GM18858 (cell line): ENCODE results near the gene KCMF1.
A peak's percentile ranks its signal among the peaks of the same experiment; 100 is the strongest.

Source experiments
- ATAC-seq: cut with Tn5 transposase; IDR thresholded peaks from one replicate; pipeline ENCODE4 v1.9.1; 2021; ENCODE audit not compliant: unreplicated experiment

KCMF1 gene

DNA sequence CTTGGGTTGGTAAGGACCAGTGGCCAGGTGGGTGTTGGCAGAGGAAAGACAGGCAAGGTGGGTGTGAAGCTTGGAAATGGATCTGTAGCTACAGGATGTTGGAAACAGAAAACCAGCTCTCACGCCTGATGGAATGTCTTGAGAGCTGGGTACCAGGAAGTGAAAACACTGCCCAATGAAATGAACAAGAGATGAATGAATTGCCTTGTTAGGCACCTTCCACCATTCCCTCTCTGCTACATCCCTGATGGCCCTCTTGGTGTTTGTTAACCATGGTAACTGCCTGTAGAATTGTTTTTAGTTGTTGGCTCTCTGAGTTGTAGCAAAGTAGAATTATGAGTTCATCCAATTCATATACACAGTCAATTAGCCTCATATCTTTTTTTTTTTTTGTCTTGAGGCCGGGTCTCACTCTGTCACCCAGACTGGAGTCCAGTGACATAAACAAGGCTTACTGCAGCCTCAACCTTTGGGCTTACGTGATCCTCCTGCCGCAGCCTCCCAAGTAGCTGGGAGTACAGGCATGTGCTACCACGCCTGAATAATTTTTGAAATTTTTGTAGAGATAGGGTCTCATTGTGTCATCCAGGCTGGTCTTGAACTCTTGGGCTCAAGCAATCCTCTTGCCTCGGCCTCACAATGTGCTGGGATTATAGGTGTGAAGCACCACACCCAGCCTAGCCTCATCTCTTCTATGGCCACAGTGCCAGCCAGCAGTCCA is 9.5 kb downstream of the KCMF1 start:
- ATAC-seq: no peak

DNA sequence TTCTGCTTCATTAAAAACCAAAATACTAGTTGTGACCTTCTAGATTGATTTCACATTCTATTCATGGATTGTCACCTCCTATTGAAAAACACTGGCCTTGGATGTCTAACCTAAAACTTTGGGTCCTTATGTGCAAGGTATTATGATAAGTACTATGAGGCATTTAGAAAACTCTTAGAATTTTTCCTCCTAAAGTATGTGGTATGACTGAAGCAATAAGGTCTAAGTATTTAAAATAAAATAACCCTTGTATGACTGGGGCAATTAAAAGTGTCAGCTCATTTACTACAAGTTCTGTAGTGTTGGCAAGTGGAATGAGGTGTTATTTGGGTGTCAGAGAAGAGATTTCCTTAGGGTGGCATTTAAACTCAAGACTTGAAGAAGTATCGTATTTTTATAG is 15.1 kb downstream of the KCMF1 start:
- no peak for ATAC-seq

DNA sequence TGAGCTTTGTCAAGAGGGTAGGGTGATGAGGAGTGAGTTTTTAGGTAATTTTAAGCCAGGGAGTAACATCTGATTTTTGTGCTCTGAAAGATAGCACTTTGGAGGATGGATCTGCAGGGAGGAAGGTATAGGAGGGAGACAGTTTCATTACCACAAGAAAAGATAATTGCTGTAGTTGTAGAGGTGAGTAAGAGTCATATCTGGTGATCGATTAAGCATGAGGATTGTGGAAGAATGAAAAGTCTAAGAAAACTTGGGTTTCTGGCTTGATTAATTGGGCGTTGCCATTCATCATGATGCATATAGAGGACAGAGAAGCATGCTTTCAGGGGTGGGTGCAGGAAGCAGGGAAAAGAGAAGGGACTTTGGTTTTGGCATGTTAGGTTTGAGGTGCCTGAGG is 18.5 kb downstream of the KCMF1 start:
- no peak for ATAC-seq

DNA sequence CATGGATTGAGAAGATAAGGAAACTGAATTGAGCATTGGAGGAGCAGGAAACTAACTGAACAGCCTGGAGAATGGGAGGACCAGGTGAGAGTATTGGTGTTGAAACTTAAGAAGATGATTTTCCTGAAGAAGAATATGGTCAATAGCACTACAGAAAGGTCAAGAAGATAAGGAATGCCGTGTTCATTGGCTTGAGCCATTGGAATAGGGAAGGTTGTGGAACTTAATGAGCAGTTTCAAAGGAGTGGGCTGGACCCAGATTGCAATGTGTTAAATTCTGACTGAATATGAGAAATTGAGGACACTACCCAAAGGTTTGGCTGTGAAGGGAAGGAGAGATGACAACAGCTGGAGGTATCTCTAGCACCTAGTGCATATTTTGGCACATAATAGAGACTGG is 19.0 kb downstream of the KCMF1 start:
- ATAC-seq: no peak

DNA sequence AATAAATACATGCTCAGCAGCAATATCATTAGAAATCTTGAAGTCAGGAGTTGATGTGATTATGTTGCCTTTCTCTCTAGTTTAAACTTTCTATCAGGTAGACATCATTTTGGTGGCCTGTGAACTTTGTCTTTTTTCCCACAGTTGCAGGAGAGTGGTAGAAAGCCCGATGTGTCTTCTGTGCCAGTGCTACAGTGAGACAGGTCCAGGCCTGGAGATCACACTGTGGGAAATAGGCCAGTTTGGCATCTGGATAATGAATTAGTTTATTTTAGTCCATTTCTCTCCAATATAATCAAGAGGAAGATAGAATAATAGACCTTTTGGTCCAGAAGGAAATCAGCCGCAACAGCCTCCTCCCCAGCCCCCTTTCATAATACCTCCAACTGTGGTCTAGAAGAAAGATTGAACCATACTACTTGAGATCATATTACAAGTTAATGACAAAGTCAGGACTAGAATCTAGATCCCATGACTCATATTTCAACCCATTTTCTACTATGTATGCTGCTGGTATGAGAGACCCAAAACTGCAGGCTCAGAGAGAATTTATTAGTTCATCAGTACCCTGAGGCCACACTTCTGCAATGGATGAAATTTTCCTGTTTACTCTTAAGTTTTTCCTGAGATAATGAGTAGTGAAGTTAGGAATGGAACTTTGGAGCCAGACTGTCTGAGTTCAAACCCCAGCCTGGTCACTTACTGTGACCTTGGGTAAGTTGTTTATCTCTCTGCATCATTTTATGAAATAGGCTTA is 20.6 kb downstream of the KCMF1 start:
- ATAC-seq: no peak

DNA sequence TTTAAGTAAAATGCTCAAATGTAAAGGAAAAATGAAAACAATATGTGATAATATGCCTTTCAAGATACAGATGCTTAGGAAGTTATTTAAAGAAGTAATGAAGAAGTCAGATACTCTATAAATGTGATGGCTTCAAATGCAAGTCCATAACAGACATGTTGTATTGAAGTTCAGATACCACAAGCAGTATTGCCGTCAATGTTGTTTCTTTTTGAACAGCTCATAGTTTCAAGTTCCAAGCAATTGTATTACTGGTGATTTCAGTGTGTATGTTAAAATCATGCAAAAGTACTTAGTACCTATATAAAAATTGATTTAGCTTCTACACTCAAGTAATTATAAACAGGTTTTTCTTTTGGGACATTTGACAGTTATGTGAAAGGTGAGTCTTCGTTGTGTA is 24.9 kb downstream of the KCMF1 start:
- no peak for ATAC-seq

DNA sequence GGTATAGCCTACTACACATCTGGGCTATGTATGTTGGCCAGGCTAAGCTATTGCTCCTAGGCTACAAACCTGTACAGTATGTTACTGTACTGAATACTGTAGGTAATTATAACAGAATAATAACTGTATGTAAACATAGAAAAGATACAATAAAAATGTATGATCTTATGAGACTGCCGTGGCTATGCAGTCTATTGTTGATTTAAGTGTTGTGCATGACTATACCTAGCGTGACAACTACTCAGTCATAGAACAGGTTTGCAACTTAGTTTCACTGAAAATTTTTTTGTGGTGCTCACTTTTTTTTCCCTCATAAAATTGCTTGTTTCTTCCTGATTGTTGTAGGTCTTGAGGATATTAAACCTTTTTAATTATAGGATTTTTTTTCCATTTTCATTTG is 25.9 kb downstream of the KCMF1 start:
- no peak for ATAC-seq

DNA sequence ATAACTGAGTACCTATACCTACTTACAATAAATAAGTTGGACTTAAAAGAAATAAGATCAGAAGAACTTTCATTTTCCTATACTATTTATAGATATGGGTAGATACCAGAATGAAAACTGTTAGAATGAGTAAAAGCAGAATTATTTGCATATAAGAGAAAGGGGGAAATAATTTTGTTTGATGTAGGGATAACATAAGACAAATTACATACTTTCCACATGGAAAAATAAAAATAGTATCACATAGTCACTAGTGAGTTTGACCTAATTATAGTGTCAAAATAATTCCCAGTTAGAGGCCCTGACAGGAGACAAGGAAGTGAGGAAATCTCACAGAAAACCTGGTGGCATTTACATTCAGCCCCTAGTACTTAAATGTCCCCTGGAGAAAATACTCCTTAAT is 28.6 kb downstream of the KCMF1 start:
- ATAC-seq: peak; percentile 50

DNA sequence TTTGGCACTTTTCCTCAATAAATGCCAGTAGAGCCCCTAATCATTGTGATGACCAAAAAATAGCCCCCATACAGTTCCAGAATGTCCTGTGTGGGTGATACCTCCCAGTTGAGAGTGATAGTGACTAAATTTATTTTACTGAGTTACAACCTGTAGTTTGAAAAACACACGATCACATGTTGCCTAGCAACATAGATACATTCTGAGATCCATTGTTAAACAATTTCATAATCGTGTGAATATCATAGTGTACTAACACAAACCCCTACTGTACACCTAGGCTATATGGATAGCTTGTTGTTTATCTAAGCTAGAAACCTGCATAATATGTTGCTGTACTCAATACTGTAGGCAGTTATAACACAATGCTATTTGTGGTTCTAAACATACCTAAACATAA is 30.6 kb downstream of the KCMF1 start:
- ATAC-seq: no peak

DNA sequence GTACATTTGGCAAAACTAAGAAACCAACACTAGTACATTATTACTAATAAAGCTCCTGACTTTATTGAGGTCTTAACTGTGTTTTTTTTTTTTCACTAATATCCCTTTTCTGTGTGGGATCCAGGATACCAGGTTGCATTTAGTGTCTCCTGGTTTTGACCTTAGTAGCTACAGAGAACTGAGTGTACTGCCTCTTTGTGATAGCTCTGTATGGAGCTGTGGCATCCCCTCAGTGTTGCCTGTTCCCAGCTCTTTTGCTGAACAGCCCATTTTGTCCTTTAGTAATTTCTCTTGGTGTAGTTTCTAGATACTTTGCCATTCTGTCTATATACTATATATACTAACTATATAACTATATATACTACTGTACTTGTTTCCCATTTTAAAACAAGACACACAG is 31.6 kb downstream of the KCMF1 start:
- no peak for ATAC-seq

DNA sequence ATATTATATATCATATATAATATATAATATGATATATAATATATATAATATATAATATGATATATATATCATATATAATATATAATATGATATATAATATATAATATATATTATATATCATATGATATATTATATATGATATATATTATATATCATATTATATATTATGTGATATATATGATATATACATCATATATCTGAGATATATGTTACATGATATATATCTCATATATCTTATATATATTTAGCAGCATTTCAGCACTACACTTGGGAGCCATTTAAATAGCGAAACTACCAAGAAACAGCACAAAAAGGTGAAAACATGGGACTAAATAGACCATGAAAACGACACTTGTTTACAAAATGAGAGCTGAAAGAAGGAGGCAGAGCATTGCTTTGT is 37.3 kb downstream of the KCMF1 start:
- no peak for ATAC-seq

DNA sequence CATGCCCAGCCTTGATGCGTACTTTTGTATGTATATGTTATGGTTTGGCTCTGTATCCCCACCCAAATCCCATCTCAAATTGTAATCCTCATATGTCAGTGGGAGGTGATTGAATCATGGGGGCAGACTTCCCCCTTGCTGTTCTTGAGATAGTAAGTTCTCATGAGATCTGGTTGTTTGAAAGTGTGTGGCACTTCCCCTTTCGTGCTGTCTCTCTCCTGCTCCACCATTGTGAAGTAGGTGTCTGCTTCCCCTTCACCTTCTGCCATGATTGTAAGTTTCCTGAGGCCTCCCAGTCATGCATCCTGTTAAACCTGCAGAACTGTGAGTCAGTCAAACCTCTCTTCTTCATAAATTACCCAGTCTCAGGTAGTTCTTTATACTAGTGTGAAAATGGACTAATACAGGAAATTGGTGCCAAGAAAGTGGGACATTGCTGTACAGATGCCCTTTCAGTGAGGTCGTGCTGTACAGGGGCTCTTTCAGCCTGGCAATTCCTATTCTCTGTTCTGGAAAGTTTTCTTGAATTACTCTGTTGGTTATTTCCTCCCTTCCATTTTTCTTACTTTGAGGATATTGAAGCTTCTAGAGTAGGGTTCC is 38.2 kb downstream of the KCMF1 start:
- no peak for ATAC-seq

DNA sequence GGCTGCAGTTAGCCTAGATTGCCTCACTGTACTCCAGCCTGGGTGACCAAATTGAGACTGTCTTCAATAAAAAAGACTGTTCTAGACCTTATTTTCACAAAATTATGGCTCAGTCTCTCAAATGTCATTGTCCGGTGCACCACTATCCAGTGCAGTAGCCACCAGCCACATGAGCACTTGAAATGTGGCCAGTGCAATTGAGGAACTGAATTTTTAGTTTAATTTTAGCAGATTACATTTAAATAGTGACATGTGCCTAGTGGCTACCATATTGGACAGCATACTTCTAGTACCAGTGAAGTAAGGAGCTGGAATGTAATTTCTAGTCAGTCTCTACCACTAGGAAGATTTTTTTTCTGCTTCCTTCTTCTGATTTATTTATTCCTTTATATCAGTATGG is 39.4 kb downstream of the KCMF1 start:
- ATAC-seq: no peak

DNA sequence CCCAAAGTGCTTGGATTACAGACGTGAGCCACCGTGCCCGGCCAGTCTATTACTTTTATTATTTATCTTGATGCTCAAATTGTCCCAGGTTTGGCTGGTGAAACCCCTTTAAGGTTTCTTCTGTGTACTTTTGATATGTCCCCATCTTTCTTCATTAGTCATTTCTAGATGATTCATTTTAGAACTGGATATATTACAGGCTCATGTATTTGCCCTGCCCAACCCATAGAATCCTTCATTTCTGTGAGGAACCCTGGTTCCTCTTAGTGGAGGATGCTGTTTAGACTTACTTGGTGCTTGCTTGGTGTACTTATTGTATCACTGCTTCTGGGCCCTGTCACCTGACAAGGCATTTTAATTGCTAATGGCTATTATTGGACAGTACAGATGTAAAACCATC is 40.1 kb downstream of the KCMF1 start:
- no peak for ATAC-seq

DNA sequence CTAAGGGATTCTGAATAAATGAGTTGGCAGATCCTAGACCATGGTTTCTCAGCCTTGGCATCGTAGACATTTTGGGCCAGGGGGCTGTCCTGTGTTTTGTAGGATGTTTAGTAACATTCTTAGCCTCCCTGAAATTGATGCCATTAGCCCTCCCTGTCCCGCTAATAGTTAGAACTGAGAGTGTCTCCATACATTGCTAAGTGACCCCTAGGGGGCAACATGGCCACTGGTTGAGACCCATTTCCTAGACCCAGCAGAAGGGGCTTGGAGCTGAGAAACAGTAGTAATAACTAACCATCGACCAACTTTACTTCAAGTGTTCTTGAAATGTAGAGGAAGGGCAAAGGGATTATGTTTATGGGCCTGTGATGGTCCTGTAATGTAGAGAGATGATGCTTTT is 40.8 kb downstream of the KCMF1 start:
- no peak for ATAC-seq

DNA sequence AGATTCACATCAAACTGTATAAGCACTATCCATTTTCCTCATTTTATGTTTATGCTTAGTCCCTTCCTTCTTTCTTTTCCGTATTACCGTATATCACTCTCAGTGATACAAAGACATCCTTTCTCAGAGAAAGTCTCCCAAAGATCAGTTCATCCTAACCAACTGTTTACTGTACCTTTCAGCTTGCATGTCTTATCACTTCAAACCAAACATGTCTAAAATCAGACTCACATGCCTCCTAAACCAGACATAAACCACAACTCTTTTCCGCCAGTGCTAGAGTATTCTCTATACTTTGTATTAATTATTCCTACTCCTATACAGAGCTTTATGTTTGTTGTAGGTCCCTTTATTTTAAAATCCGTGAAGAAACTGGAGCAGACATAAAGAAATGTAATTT is 41.5 kb downstream of the KCMF1 start:
- no peak for ATAC-seq

DNA sequence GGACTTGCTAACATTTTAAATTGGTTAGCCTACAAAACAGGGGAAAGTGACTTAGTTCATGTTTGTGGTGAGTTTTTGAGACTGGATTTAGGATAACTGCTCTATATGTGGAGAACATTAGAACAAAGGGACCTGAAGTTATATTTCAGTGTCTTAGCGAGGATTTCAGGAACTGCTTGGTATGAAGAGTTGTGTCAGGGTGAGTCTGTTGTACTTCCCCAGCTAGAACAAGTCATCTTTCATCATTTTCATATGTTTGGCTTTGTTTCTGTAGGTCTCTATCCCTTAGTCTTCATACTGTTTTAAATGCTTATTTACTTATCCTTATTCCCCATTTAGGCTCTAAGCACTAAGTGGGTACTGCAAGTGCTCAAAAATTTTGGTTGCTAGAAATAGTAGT is 41.9 kb downstream of the KCMF1 start:
- no peak for ATAC-seq

DNA sequence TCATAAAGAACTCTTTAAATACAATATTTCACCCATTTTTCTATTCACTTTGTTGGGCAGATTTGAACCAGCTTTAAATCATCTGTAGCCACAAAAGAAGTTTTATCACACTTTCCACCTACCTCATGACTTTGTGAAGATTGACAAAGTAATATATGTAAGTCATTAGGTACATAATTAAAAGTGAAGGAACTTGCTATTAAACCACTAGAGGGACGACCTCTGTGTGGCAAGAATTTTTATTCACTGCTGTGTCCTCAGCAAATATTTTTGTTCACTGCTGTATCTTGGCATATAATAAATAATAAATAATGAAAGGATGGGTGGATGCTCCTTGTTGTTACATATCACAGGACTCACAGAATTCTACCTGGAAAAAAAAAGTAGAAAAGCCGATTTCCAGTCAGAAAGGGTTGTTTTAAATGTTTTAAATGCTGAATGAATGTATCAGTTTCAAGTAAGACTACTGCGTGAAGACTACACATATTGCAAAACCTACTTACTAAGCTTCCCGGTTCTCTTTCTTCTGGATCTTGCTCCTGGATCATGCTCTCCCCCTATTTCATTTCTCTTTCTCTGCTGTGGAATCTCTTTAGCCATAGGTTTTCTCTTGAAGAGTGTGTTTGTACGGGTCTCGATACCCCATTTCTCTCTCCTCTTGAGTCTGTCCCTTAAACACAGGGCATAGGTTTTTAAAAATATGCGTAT is 44.8 kb downstream of the KCMF1 start:
- ATAC-seq: no peak

DNA sequence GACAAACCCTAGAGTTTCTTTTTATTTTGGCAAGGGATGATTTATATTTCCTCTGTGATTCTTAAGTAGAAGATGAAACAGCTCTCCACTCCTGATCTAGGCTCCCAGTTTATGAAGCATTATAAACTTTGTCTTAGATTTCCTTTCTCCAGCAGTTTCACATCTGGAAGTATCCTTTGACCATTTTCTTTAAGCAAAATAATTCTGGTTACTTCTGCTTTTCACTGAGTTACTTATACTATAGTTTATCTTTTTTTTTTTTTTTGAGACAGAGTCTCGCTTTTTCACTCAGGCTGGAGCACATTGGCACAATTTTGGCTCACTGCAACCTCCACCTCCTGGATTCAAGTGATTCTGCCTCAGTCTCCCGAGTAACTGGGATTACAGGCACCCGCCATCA is 45.5 kb downstream of the KCMF1 start:
- ATAC-seq: no peak

DNA sequence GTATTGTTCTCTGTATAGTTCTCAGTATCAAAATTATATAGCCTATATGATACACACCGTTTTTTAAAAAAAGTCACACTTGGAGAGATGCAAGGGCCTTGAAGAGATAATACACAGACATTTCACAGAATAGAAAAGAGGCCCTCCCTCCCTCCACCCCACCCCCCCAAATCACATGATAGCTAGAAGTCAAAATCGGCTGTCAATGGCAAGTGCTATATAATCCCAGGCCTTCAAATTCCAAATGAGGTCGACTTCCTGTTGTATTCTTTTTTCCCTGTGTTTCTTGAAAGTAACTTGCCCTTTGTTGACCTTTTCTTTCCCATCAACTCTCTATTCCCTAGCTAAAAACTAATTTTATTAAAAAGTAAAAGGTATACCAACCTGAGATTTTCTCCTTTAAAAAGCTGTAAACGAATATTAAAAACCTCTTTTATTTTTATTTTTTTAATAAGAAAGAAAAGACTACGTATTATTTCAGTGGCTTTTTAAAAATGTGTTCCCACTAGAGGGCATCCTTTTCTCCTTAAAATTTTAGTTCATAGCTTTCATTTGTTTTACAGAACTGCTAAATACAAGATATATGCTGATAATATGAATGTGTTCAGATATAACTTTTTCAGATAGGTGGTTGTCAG is 46.6 kb downstream of the KCMF1 start:
- ATAC-seq: no peak

DNA sequence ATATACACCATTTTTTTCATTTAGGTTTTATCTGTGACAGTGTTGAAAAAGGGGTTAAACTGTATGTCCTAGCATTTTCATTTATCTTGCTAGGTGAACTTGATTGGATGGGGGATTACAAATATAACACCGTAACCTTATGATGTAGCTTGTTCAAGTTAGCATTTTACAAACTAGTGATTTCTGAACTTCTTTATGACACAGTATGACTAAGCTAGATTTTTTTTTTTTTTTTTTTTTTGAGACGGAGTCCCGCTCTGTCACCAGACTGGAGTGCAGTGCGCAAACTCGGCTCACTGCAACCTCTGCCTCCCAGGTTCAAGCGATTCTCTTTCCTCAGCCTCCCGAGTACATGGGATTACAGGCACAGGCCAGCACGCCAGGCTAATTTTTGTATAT is 47.1 kb downstream of the KCMF1 start:
- no peak for ATAC-seq
